ENCODE data around the gene TDRKH. TPM values are rescaled to one million over a fixed set of nuclear protein-coding genes. Genes with fewer than 3 reads are reported as not detected.

The TDRKH gene
- total RNA-seq, 1 donor from 2014 or later, result 27.2 TPM

GRCh38 chr1:151723726-151724370 lies 66.5 kb downstream of the TDRKH start:
- TF ChIP-seq CTCF (IDR thresholded peaks at IDR 0.05; ENCODE audit: unreplicated experiment), result no peak
- H3K27me3 Mint-ChIP-seq (ENCODE audit: unreplicated experiment), result peaks cover 6% of the 10 kb centered on the region
- DNase-seq (ENCODE audit: low spot score), result no peak

More at GRCh38 chr1:151723726-151724370, 66.5 kb downstream of the TDRKH start:
- H3K4me1 Mint-ChIP-seq (ENCODE audit: unreplicated experiment), result peaks cover 18% of the 10 kb centered on the region
- no peaks in the 10 kb centered on the region for H3K9me3 Mint-ChIP-seq (ENCODE audit: unreplicated experiment)
- H3K36me3 Mint-ChIP-seq (ENCODE audit: low read depth, unreplicated experiment), result no peaks in the 10 kb centered on the region
- H3K4me3 Mint-ChIP-seq (ENCODE audit: unreplicated experiment), result no peak overlapping the region
- H3K27ac Mint-ChIP-seq (ENCODE audit: unreplicated experiment), result no peak overlapping the region

Other genes with a start within 250 kb of the TDRKH start
- gene SNX27, start 178.4 kb downstream of the TDRKH start, total RNA-seq (ENCODE audit: unreplicated experiment), result 28.9 TPM
- not detected for gene CELF3, start 73.7 kb downstream of the TDRKH start, total RNA-seq (ENCODE audit: unreplicated experiment)
- gene RIIAD1, start 69.0 kb downstream of the TDRKH start, total RNA-seq (ENCODE audit: unreplicated experiment), result not detected
- gene MRPL9, start 27.0 kb downstream of the TDRKH start, total RNA-seq (ENCODE audit: unreplicated experiment), result 99.5 TPM
- gene LINGO4, start 14.9 kb upstream of the TDRKH start, total RNA-seq (ENCODE audit: unreplicated experiment), result 0.13 TPM
- gene RORC, start 41.3 kb upstream of the TDRKH start, total RNA-seq (ENCODE audit: unreplicated experiment), result 1.0 TPM
- 0.95 TPM for gene C2CD4D, start 49.3 kb upstream of the TDRKH start, total RNA-seq (ENCODE audit: unreplicated experiment)
- gene THEM5, start 63.2 kb upstream of the TDRKH start, total RNA-seq (ENCODE audit: unreplicated experiment), result not detected
- gene THEM4, start 119.0 kb upstream of the TDRKH start, total RNA-seq (ENCODE audit: unreplicated experiment), result 9.0 TPM
- 241 TPM for gene S100A10, start 203.4 kb upstream of the TDRKH start, total RNA-seq (ENCODE audit: unreplicated experiment)
- 1,124 TPM for gene S100A11, start 246.5 kb upstream of the TDRKH start, total RNA-seq (ENCODE audit: unreplicated experiment)